Gastroesophageal sphincter (tissue), 4 donors: ENCODE data around the gene PCK2. TPM values are rescaled to one million over a fixed set of nuclear protein-coding genes. Genes with fewer than 3 reads are reported as not detected.

Source experiments
- ATAC-seq: fragments of 150-250 bp; one replicate; pipeline ENCODE4 v1.9.1; 2016; ENCODE audit warnings: mild to moderate bottlenecking, moderate library complexity
- H3K27ac ChIP-seq, 4 donors: fragments of 200-600 bp; sonication (generic) in 3 of 4; 1 replicate in 3 of 4; 2 replicates in 1 of 4; pipeline ENCODE4 v1.5.1; 2016 to 2019
- H3K27me3 ChIP-seq: fragments of 200-600 bp; sonication (generic); one replicate; pipeline ENCODE4 v1.5.1; 2019
- H3K36me3 ChIP-seq, 2 donors: fragments of 200-600 bp; sonication (generic); one replicate each; pipeline ENCODE4 v1.5.1; 2019; ENCODE audit warnings: control low read depth in 1 of 2
- H3K4me1 ChIP-seq, 3 donors: fragments of 200-600 bp; sonication (generic); 1 replicate in 2 of 3; 2 replicates in 1 of 3; pipeline ENCODE4 v1.5.1; 2016 to 2019; ENCODE audit warnings: control low read depth in 2 of 3
- H3K4me3 ChIP-seq, 2 donors: fragments of 200-600 bp; sonication (generic); one replicate each; pipeline ENCODE4 v1.5.1; 2019; ENCODE audit warnings: mild to moderate bottlenecking in 1 of 2, moderate library complexity in 1 of 2
- H3K9me3 ChIP-seq, 3 donors: fragments of 200-600 bp; sonication (generic); one replicate each; pipeline ENCODE4 v1.5.1; 2017 to 2019; ENCODE audit warnings: control low read depth in 2 of 3
- EP300 ChIP-seq: sonication (generic); formaldehyde crosslinking; IDR thresholded peaks from one replicate; pipeline ENCODE4 v1.6.1; 2017; ENCODE audit warnings: antibody characterized with exemption, mild to moderate bottlenecking
- POLR2A ChIP-seq, 2 donors: fragments of 450-650 bp; IDR thresholded peaks; one replicate each; pipeline ENCODE4 v1.6.1; 2017; ENCODE audit warnings: antibody characterized with exemption in 2 of 2, mild to moderate bottlenecking in 2 of 2, moderate library complexity in 1 of 2
- POLR2AphosphoS5 ChIP-seq: sonication (generic); formaldehyde crosslinking; IDR thresholded peaks from one replicate; pipeline ENCODE4 v1.6.1; 2017; ENCODE audit warnings: antibody characterized with exemption
- WGBS, 2 donors: methylation state at CpG; one replicate each; pipeline ENCODE4 v1.1.5; 2018; ENCODE audit warnings: low coverage in 1 of 2; 5-methylcytosine and 5-hydroxymethylcytosine counted together
- total RNA-seq, 4 donors: library from RNA; depleted of rRNA; stranded (reverse); fragments of >200 nt; gene quantifications; one replicate each; pipeline ENCODE4 v1.1.0, GENCODE V29; 2016
- TF ChIP-seq, protein P1 (sequence below), 4 experiments: fragments of 200-600 bp in 2 of 4; fragments of 450-650 bp in 2 of 4; sonication (generic) in 1 of 4; IDR thresholded peaks; one replicate each; pipeline ENCODE4 v1.5.1; 2017 to 2019; ENCODE audit warnings: antibody characterized with exemption in 4 of 4, mild to moderate bottlenecking in 2 of 4, moderate library complexity in 2 of 4

Gene PCK2
- total RNA-seq, 4 donors from 2014 or later, result 9.2 to 14.9 (median 11.6) TPM

DNA sequence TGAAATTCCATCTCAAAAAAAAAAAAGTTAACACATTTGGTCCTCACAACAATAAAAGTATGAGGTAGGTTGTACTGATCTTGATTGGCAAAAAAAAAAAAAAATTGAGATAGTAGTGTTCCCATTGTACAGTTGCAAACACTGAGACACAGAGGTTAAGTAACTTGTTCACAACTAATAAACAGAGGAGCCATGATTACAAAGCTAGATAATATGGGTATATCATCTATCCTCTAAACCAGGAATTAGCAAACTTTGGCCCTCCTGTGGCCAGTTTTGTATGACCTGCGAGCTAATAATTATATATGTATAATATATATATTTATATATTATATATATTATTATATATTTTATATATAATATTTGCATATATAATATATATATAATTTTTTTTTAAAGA, 39.6 kb downstream of the PCK2 start:
- Histone ChIP-seq H3K4me1 (peaks cover 0 to 50% (median 14%) of the 10 kb centered on the region in 3 donors), H3K9me3 (no peaks in the 10 kb centered on the region), H3K36me3 (peaks cover 0 to 18% of the 10 kb centered on the region in 2 donors), H3K27ac (no peak overlapping the region), H3K4me3 (no peak overlapping the region), H3K27me3 (no peaks in the 10 kb centered on the region)
- ATAC-seq, result no peak
- WGBS, 2 donors, result 88 to 92% methylated on average over 1 of the region's 1 CpG
- TF ChIP-seq POLR2A (IDR thresholded peaks at IDR 0.05), result no peak
- TF ChIP-seq EP300, result no peak

GRCh38 chr14:24135584-24135833, 41.4 kb downstream of the PCK2 start:
- TF ChIP-seq POLR2A (IDR thresholded peaks at IDR 0.05) (no peak), EP300 (no peak), POLR2AphosphoS5 (no peak)
- TF ChIP-seq, protein P1, sequence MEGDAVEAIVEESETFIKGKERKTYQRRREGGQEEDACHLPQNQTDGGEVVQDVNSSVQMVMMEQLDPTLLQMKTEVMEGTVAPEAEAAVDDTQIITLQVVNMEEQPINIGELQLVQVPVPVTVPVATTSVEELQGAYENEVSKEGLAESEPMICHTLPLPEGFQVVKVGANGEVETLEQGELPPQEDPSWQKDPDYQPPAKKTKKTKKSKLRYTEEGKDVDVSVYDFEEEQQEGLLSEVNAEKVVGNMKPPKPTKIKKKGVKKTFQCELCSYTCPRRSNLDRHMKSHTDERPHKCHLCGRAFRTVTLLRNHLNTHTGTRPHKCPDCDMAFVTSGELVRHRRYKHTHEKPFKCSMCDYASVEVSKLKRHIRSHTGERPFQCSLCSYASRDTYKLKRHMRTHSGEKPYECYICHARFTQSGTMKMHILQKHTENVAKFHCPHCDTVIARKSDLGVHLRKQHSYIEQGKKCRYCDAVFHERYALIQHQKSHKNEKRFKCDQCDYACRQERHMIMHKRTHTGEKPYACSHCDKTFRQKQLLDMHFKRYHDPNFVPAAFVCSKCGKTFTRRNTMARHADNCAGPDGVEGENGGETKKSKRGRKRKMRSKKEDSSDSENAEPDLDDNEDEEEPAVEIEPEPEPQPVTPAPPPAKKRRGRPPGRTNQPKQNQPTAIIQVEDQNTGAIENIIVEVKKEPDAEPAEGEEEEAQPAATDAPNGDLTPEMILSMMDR (IDR thresholded peaks at IDR 0.05), result no peak
- Histone ChIP-seq H3K4me1 (peaks cover 0 to 68% (median 28%) of the 10 kb centered on the region in 3 donors), H3K9me3 (no peaks in the 10 kb centered on the region), H3K36me3 (peaks cover 0 to 28% of the 10 kb centered on the region in 2 donors), H3K27me3 (no peaks in the 10 kb centered on the region), H3K4me3 (peak overlapping the region; percentile 93 to 98), H3K27ac (peak overlapping the region; percentile 60 to 95 (median 93))
- 0 to 5% methylated on average over 7 to 9 of the region's 9 CpGs for WGBS, 2 donors
- ATAC-seq, result no peak

DNA sequence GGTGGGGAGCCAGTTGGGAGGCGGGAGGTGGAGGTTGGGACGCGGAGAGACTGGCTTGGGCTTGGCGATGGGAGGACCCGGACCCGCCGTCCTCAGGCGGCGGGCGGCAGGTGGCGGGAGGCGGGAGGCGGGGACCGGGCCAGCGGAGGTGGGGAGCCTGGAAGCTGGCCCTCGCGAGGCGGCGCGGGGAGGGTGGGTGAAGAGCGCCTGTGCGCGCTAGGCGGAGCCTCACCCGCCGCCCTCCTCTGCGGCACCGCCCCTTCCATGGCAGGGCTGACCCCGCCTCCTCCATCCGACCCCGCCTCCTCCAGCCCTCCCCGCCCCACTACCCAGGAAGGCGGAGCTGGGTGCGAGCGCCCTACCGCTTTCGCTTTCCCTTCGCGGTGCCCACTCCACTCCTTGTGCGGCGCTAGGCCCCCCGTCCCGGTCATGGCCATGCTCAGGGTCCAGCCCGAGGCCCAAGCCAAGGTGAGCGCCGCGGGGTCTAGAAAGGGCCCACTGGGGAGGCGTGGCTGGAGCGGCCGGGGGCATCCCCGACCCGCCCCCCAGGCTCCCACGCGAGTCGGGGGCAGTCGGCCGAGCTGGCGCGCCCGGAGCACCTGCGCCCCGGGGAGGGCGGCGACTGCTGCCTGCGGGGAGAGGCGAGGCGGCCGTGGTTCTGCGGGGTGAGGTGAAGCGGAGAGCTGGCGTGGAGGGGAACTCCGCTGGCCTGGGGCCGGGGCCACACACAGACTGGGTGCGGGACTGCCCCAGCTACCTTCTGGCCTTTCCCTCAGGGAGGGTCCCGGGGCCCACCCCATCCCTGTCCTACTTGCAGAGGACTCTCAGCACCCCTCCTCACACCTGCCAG, 41.9 kb downstream of the PCK2 start, which contains the start of gene PSME1:
PSME1 (plus strand) TSS at position 361 of the 850 bp plus-strand sequence; CDS start at position 430, 69 bp downstream.
- Histone ChIP-seq H3K4me1 (peaks cover 0 to 69% (median 25%) of the 10 kb centered on the region in 3 donors), H3K36me3 (peaks cover 0 to 28% of the 10 kb centered on the region in 2 donors), H3K27me3 (no peaks in the 10 kb centered on the region), H3K27ac (peak within 1 kb of the TSS; percentile 81 to 95 (median 93)), H3K9me3 (no peaks in the 10 kb centered on the region), H3K4me3 (peak within 1 kb of the TSS; percentile 93 to 98)
- TF ChIP-seq EP300, result no peak
- TF ChIP-seq POLR2AphosphoS5, result peak; percentile 56
- TF ChIP-seq POLR2A (IDR thresholded peaks at IDR 0.05), result peak; percentile 24 to 55
- TF ChIP-seq, protein P1 (IDR thresholded peaks at IDR 0.05), result peak in 2 of 4 experiments; percentile 8 to 46
- 1% methylated on average over 19 of the region's 75 CpGs; no CpG with 5 or more reads in 1 of the 2 donors for WGBS, 2 donors
- ATAC-seq, result peak; percentile 98

DNA sequence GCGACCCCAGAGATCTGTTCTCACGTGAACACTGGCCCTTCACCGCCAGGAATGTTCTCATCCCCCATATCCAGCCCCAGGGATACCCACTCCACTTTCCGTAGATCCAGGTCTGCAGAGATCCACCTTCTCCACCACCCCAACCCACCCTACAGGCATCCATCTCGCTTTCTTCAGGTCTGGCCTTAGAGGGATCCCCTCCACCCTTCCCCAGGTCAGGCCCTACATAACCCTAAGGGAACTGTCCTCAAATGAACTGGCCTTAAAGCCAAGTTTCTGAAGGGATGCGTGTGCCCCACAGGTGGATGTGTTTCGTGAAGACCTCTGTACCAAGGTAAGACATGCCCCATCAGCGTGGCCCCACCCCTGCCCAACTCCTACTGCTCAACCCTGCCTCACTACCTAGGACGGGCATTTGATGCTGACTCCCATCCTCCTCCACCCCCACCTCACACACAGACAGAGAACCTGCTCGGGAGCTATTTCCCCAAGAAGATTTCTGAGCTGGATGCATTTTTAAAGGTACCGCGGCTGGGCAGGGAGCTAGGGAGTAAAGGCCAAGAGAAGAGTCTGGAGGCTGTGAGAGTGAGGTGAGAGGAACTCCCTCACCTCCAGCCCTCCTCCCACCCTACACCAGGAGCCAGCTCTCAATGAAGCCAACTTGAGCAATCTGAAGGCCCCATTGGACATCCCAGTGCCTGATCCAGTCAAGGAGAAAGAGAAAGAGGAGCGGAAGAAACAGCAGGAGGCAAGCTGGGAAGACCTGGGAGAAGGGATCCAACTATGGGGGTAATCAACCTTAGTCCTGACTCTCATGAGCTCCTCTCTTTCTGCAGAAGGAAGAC, 42.8 kb downstream of the PCK2 start:
- no peak for ATAC-seq
- TF ChIP-seq POLR2A (IDR thresholded peaks at IDR 0.05) (no peak), EP300 (no peak), POLR2AphosphoS5 (no peak)
- TF ChIP-seq, protein P1 (IDR thresholded peaks at IDR 0.05), result no peak
- Histone ChIP-seq H3K27me3 (no peaks in the 10 kb centered on the region), H3K27ac (peak overlapping the region; percentile 81 to 95 (median 93)), H3K36me3 (peaks cover 0 to 28% of the 10 kb centered on the region in 2 donors), H3K4me3 (peak overlapping the region; percentile 93 to 98), H3K9me3 (no peaks in the 10 kb centered on the region), H3K4me1 (peaks cover 0 to 62% (median 25%) of the 10 kb centered on the region in 3 donors)
- 28 to 42% methylated on average over 2 to 5 of the region's 13 CpGs for WGBS, 2 donors
